Lower lobe of right lung (tissue), 2 donors: ENCODE data around the gene ARSG. TPM values are rescaled to one million over a fixed set of nuclear protein-coding genes. Genes with fewer than 3 reads are reported as not detected.
A peak's percentile ranks its signal among the peaks of the same experiment; 100 is the strongest.

ENCODE experiments used
- ATAC-seq, 2 donors: fragments of 200-7000 bp; cut with Tn5 transposase; one replicate each; pipeline ENCODE4 v1.9.1; 2020 to 2022; ENCODE audit warnings: mild to moderate bottlenecking in 2 of 2, moderate library complexity in 2 of 2
- DNase-seq: peaks from one replicate; pipeline ENCODE4 v3.0.0-alpha.2; 2020
- H3K27ac ChIP-seq: fragments of 200-600 bp; one replicate; pipeline ENCODE4 v1.8.0; 2022
- H3K27me3 ChIP-seq: fragments of 200-600 bp; one replicate; pipeline ENCODE4 v1.8.0; 2022; ENCODE audit warnings: low read depth
- H3K36me3 ChIP-seq: fragments of 200-600 bp; one replicate; pipeline ENCODE4 v1.8.0; 2022; ENCODE audit warnings: mild to moderate bottlenecking
- H3K4me1 ChIP-seq: fragments of 200-600 bp; one replicate; pipeline ENCODE4 v1.8.0; 2022
- H3K4me3 ChIP-seq: fragments of 200-600 bp; one replicate; pipeline ENCODE4 v1.8.0; 2022; ENCODE audit warnings: mild to moderate bottlenecking
- H3K9me3 ChIP-seq: fragments of 200-600 bp; one replicate; pipeline ENCODE4 v1.8.0; 2022
- intact Hi-C: fragments of 100-400 bp; cut with DNase I; formaldehyde crosslinking; loops from one replicate; pipeline ENCODE4 v1.11.0; 2022
- total RNA-seq: library from RNA; stranded (reverse); fragmentation: NEBNext Ultra II Directional; extraction: Animal tissue kit (Norgen Biotek cat#: 25700); gene quantifications from one replicate; pipeline ENCODE4 v1.2.1, GENCODE V29; 2021
- TF ChIP-seq, protein P1 (sequence below): fragments of 200-600 bp; IDR thresholded peaks from one replicate; pipeline ENCODE4 v1.8.0; 2022; ENCODE audit warnings: antibody characterized with exemption, mild to moderate bottlenecking
- donor health status: DM: no; HTN: yes; CAD: no; lungs with severe emphysema.

ARSG gene
- total RNA-seq, 1 donor from 2014 or later, result 4.2 TPM

GRCh38 chr17:68396226-68397107 lies 105.2 kb downstream of the ARSG start:
- Histone ChIP-seq H3K4me1 (peaks cover 18% of the 10 kb centered on the region), H3K4me3 (no peak overlapping the region), H3K9me3 (no peaks in the 10 kb centered on the region), H3K27me3 (no peaks in the 10 kb centered on the region), H3K36me3 (no peaks in the 10 kb centered on the region), H3K27ac (no peak overlapping the region)
- no peak for DNase-seq
- peak in 1 of 2 donors; percentile 16 for ATAC-seq
- intact Hi-C loops, result no loop called here
- TF ChIP-seq, protein P1, sequence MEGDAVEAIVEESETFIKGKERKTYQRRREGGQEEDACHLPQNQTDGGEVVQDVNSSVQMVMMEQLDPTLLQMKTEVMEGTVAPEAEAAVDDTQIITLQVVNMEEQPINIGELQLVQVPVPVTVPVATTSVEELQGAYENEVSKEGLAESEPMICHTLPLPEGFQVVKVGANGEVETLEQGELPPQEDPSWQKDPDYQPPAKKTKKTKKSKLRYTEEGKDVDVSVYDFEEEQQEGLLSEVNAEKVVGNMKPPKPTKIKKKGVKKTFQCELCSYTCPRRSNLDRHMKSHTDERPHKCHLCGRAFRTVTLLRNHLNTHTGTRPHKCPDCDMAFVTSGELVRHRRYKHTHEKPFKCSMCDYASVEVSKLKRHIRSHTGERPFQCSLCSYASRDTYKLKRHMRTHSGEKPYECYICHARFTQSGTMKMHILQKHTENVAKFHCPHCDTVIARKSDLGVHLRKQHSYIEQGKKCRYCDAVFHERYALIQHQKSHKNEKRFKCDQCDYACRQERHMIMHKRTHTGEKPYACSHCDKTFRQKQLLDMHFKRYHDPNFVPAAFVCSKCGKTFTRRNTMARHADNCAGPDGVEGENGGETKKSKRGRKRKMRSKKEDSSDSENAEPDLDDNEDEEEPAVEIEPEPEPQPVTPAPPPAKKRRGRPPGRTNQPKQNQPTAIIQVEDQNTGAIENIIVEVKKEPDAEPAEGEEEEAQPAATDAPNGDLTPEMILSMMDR, result no peak

- peaks cover 18% of the 10 kb centered on the region for H3K4me1 ChIP-seq
- H3K27me3 ChIP-seq, result no peaks in the 10 kb centered on the region
- TF ChIP-seq, protein P1, result no peak
- H3K4me3 ChIP-seq, result no peak overlapping the region
- H3K9me3 ChIP-seq, result no peaks in the 10 kb centered on the region
- H3K27ac ChIP-seq, result no peak overlapping the region
- DNase-seq (no peak), ATAC-seq (no peak)
- intact Hi-C loops, result no loop called here
- no peaks in the 10 kb centered on the region for H3K36me3 ChIP-seq
Measured at GRCh38 chr17:68397108-68397536, 105.8 kb downstream of the ARSG start.

- peaks cover 18% of the 10 kb centered on the region for H3K4me1 ChIP-seq
- no peaks in the 10 kb centered on the region for H3K36me3 ChIP-seq
- ATAC-seq, result peak; percentile 79 to 84
- TF ChIP-seq, protein P1, result peak; percentile 75
- intact Hi-C loops, result no loop called here
- H3K4me3 ChIP-seq, result no peak overlapping the region
- H3K27ac ChIP-seq, result no peak overlapping the region
- no peaks in the 10 kb centered on the region for H3K27me3 ChIP-seq
- DNase-seq, result peak; percentile 65
- no peaks in the 10 kb centered on the region for H3K9me3 ChIP-seq
Measured at GRCh38 chr17:68398691-68399637, 107.7 kb downstream of the ARSG start.

DNA sequence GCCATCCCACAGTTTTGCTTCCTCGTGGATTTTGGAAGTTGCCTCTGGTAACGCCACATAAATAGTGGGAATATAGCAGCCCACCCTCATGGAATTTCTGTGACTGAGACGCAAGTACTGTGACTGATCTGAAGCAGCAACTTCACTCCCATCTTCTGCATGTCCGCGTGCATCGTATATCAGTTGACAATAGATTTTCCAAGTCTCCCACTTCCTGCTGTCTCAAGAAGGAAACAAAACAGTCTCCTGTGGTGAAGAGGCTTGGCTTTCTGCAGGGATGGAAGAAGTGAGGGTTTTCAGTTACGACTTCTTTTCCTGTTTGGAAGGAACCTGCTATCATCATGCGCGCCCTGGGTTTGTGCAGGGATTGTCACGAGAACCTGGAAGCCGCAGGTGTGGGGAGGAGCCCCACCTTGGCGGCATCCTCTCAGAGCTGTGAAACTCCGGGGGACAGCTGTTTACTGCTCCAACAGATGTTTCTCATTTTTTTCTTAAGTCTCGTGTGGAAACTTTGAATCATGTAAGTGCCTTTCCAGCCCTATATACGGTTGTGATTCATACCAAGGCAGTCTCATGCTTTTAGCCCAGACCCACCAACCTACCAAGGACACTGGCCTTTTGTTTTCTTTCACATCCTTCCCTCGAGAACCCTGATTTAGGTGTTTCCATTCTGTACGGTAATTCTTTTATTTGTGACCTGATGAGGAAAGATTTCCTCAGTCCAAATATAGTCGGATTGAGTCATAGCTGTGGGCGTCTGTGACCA lies 108.5 kb downstream of the ARSG start:
- DNase-seq, result no peak
- H3K27ac ChIP-seq, result no peak overlapping the region
- no peak overlapping the region for H3K4me3 ChIP-seq
- H3K36me3 ChIP-seq, result no peaks in the 10 kb centered on the region
- TF ChIP-seq, protein P1, result no peak
- no peaks in the 10 kb centered on the region for H3K27me3 ChIP-seq
- no peak for ATAC-seq
- H3K4me1 ChIP-seq, result peaks cover 18% of the 10 kb centered on the region
- H3K9me3 ChIP-seq, result no peaks in the 10 kb centered on the region
- intact Hi-C loops, result no loop called here

DNA sequence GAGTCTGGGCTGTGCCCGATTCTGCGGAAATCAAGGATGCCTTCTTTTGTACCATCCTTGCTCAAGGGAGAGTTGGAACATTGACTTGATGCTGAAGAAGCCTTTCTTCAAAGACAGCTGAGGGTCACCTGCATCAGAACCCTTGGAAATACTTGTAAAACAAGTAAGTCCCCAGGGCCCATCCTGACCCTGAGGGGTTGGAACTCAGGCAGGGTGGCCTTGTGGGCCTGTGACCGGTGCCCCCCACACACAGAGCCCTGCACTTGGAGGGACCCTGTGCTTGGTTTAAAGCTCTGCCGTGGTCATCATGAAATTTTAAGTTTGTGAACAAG lies 109.1 kb downstream of the ARSG start:
- intact Hi-C loops, result no loop called here
- TF ChIP-seq, protein P1, result no peak
- H3K4me3 ChIP-seq, result no peak overlapping the region
- ATAC-seq (peak in 1 of 2 donors; percentile 46), DNase-seq (no peak)
- H3K9me3 ChIP-seq, result no peaks in the 10 kb centered on the region
- no peaks in the 10 kb centered on the region for H3K27me3 ChIP-seq
- no peak overlapping the region for H3K27ac ChIP-seq
- H3K4me1 ChIP-seq, result peaks cover 18% of the 10 kb centered on the region
- no peaks in the 10 kb centered on the region for H3K36me3 ChIP-seq
